ENCODE data around the gene SERPINA1. TPM values are rescaled to one million over a fixed set of nuclear protein-coding genes. Genes with fewer than 3 reads are reported as not detected.

The SERPINA1 gene
- total and polyA plus RNA-seq, 2 of the 13 experiments (the other 11 are each of a cell fraction or from before 2014, with no cell fraction given), result 3,266 to 11,015 TPM

DNA sequence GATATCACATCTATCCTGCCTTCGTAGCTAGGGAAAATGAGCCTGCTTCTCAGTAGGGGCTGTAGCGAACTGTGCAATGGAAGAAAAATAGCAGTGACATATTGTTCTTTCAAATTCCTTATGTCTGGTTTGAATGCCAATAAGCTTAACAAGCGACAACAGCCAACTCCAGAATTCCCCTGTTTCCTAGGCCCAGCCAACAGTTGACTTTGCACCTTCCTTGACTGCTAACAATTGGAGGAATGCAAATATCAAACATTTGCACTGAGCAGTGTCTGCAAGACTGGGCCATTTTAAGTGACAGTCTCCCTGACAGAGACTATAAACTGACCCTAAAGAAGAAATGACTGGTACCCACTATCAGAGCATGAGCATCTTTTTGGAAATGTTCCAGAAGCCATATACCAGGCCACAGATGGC lies 12.0 kb upstream of the SERPINA1 start (continued):
- TF ChIP-seq ONECUT2 (CRISPR knock-in tag; IDR thresholded peaks at IDR 0.05), result no peak
- no peak for TF ChIP-seq TEAD2 (CRISPR knock-in tag; IDR thresholded peaks at IDR 0.05)
- peak; percentile 52; the same call in 1 of the 2 replicates for TF ChIP-seq ESRRA (CRISPR knock-in tag; IDR thresholded peaks at IDR 0.05; ENCODE audit: low read depth)
- TF ChIP-seq ZNF24 (IDR thresholded peaks at IDR 0.05), result no peak
- TF ChIP-seq AGO1 (IDR thresholded peaks at IDR 0.05; ENCODE audit: low read depth, low read length, poor library complexity, severe bottlenecking), result no peak
- TF ChIP-seq, protein P1, sequence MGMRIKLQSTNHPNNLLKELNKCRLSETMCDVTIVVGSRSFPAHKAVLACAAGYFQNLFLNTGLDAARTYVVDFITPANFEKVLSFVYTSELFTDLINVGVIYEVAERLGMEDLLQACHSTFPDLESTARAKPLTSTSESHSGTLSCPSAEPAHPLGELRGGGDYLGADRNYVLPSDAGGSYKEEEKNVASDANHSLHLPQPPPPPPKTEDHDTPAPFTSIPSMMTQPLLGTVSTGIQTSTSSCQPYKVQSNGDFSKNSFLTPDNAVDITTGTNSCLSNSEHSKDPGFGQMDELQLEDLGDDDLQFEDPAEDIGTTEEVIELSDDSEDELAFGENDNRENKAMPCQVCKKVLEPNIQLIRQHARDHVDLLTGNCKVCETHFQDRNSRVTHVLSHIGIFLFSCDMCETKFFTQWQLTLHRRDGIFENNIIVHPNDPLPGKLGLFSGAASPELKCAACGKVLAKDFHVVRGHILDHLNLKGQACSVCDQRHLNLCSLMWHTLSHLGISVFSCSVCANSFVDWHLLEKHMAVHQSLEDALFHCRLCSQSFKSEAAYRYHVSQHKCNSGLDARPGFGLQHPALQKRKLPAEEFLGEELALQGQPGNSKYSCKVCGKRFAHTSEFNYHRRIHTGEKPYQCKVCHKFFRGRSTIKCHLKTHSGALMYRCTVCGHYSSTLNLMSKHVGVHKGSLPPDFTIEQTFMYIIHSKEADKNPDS (CRISPR knock-in tag; IDR thresholded peaks at IDR 0.05), result no peak
- TF ChIP-seq ZBTB3 (CRISPR knock-in tag; IDR thresholded peaks at IDR 0.05; ENCODE audit: borderline replicate concordance, low read depth), result no peak
- TF ChIP-seq, protein P2, sequence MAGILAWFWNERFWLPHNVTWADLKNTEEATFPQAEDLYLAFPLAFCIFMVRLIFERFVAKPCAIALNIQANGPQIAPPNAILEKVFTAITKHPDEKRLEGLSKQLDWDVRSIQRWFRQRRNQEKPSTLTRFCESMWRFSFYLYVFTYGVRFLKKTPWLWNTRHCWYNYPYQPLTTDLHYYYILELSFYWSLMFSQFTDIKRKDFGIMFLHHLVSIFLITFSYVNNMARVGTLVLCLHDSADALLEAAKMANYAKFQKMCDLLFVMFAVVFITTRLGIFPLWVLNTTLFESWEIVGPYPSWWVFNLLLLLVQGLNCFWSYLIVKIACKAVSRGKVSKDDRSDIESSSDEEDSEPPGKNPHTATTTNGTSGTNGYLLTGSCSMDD (CRISPR knock-in tag; IDR thresholded peaks at IDR 0.05), result no peak
- TF ChIP-seq, protein P3, sequence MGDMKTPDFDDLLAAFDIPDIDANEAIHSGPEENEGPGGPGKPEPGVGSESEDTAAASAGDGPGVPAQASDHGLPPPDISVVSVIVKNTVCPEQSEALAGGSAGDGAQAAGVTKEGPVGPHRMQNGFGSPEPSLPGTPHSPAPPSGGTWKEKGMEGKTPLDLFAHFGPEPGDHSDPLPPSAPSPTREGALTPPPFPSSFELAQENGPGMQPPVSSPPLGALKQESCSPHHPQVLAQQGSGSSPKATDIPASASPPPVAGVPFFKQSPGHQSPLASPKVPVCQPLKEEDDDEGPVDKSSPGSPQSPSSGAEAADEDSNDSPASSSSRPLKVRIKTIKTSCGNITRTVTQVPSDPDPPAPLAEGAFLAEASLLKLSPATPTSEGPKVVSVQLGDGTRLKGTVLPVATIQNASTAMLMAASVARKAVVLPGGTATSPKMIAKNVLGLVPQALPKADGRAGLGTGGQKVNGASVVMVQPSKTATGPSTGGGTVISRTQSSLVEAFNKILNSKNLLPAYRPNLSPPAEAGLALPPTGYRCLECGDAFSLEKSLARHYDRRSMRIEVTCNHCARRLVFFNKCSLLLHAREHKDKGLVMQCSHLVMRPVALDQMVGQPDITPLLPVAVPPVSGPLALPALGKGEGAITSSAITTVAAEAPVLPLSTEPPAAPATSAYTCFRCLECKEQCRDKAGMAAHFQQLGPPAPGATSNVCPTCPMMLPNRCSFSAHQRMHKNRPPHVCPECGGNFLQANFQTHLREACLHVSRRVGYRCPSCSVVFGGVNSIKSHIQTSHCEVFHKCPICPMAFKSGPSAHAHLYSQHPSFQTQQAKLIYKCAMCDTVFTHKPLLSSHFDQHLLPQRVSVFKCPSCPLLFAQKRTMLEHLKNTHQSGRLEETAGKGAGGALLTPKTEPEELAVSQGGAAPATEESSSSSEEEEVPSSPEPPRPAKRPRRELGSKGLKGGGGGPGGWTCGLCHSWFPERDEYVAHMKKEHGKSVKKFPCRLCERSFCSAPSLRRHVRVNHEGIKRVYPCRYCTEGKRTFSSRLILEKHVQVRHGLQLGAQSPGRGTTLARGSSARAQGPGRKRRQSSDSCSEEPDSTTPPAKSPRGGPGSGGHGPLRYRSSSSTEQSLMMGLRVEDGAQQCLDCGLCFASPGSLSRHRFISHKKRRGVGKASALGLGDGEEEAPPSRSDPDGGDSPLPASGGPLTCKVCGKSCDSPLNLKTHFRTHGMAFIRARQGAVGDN (CRISPR knock-in tag; IDR thresholded peaks at IDR 0.05), result no peak
- no peak for TF ChIP-seq PHF8 (CRISPR knock-in tag; IDR thresholded peaks at IDR 0.05)
- no peak for TF ChIP-seq POLR2AphosphoS5 (IDR thresholded peaks at IDR 0.05; ENCODE audit: low read depth, low read length)
- no peak for TF ChIP-seq EZH2 (conservative IDR thresholded peaks at IDR 0.05; ENCODE audit: low read depth, low read length)
- TF ChIP-seq, protein P4, sequence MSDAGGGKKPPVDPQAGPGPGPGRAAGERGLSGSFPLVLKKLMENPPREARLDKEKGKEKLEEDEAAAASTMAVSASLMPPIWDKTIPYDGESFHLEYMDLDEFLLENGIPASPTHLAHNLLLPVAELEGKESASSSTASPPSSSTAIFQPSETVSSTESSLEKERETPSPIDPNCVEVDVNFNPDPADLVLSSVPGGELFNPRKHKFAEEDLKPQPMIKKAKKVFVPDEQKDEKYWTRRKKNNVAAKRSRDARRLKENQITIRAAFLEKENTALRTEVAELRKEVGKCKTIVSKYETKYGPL (CRISPR knock-in tag; IDR thresholded peaks at IDR 0.05), result no peak
- TF ChIP-seq NRL (CRISPR knock-in tag; IDR thresholded peaks at IDR 0.05; ENCODE audit: borderline replicate concordance), result no peak
- no peak; the same call in 1 of the 2 replicates for TF ChIP-seq SMC3 (IDR thresholded peaks at IDR 0.05; ENCODE audit: low read length)
- peak; percentile 45; the same call in 1 of the 2 replicates for TF ChIP-seq MIXL1 (CRISPR knock-in tag; IDR thresholded peaks at IDR 0.05)
- TF ChIP-seq ZFP62 (CRISPR knock-in tag; IDR thresholded peaks at IDR 0.05), result no peak
- TF ChIP-seq CENPT (CRISPR knock-in tag; IDR thresholded peaks at IDR 0.05; ENCODE audit: low read depth), result no peak
- TF ChIP-seq SIN3A (IDR thresholded peaks at IDR 0.05; ENCODE audit: borderline replicate concordance, low read depth, low read length), result no peak
- TF ChIP-seq ZNF263 (CRISPR knock-in tag; IDR thresholded peaks at IDR 0.05), result no peak
- TF ChIP-seq ZEB1 (IDR thresholded peaks at IDR 0.05; ENCODE audit: insufficient replicate concordance, low read depth), result no peak
- no peak for TF ChIP-seq ZNF296 (CRISPR knock-in tag; conservative IDR thresholded peaks at IDR 0.05)
